Liver (tissue), 9 donors: Measurements from ENCODE around the gene MYH14. TPM values are rescaled to one million over a fixed set of nuclear protein-coding genes. Genes with fewer than 3 reads are reported as not detected.

ENCODE experiments used
- DNase-seq: peaks from one replicate; pipeline ENCODE4 v3.0.0-alpha.2; 2017; ENCODE audit warnings: low spot score
- H3K27ac ChIP-seq, 2 donors: one replicate each; pipeline ENCODE4 v1.7.0; 2013; ENCODE audit warnings: inconsistent platforms in 2 of 2, low read length in 2 of 2, control low read depth in 1 of 2, low read depth in 1 of 2, mild to moderate bottlenecking in 1 of 2
- H3K27me3 ChIP-seq, 4 donors: one replicate each; pipeline versions ENCODE4 v1.6.1 to v1.7.0; 2013; ENCODE audit warnings: low read length in 3 of 4, inconsistent platforms in 1 of 4, mild to moderate bottlenecking in 1 of 4, moderate library complexity in 1 of 4; ENCODE audit not compliant: control insufficient read depth in 4 of 4, insufficient read depth in 4 of 4
- H3K36me3 ChIP-seq, 4 donors: one replicate each; pipeline versions ENCODE4 v1.6.1 to v1.7.0; 2013; ENCODE audit warnings: low read length in 3 of 4, mild to moderate bottlenecking in 3 of 4, low read depth in 1 of 4, moderate library complexity in 1 of 4; ENCODE audit not compliant: control insufficient read depth in 4 of 4, insufficient read depth in 3 of 4
- H3K4me1 ChIP-seq, 4 donors: one replicate each; pipeline versions ENCODE4 v1.6.1 to v1.7.0; 2013; ENCODE audit warnings: low read length in 3 of 4, mild to moderate bottlenecking in 3 of 4, moderate library complexity in 1 of 4; ENCODE audit not compliant: control insufficient read depth in 4 of 4, insufficient read depth in 4 of 4
- H3K4me3 ChIP-seq, 3 donors: one replicate each; pipeline versions ENCODE4 v1.6.1 to v1.7.0; 2013; ENCODE audit warnings: low read length in 3 of 3, control low read depth in 1 of 3, low read depth in 1 of 3, mild to moderate bottlenecking in 1 of 3
- H3K9ac ChIP-seq, 2 donors: one replicate each; pipeline ENCODE4 v1.7.0; 2013; ENCODE audit warnings: low read length in 2 of 2, mild to moderate bottlenecking in 2 of 2, moderate library complexity in 2 of 2, control low read depth in 1 of 2, low read depth in 1 of 2
- H3K9me3 ChIP-seq, 4 donors: one replicate each; pipeline versions ENCODE4 v1.6.1 to v1.7.0; 2013; ENCODE audit warnings: low read length in 3 of 4; ENCODE audit not compliant: control insufficient read depth in 4 of 4
- ATF3 ChIP-seq: IDR thresholded peaks from 2 replicates; pipeline ENCODE4 v1.6.1; 2016; ENCODE audit warnings: antibody characterized with exemption
- CTCF ChIP-seq: fragments of 150-350 bp; IDR thresholded peaks from 2 replicates; pipeline ENCODE4 v1.5.1; 2017; ENCODE audit warnings: improper control_type of control experiment, low read depth, low read length; ENCODE audit not compliant: missing input control
- EGR1 ChIP-seq, 2 donors: IDR thresholded peaks; 2 replicates each; pipeline ENCODE4 v1.6.1; 2016 to 2018; ENCODE audit warnings: antibody characterized with exemption in 2 of 2, low read depth in 2 of 2
- FOXA1 ChIP-seq: IDR thresholded peaks from 2 replicates; pipeline ENCODE4 v1.6.1; 2016; ENCODE audit warnings: antibody characterized with exemption
- FOXA2 ChIP-seq: IDR thresholded peaks from 2 replicates; pipeline ENCODE4 v1.6.1; 2016; ENCODE audit warnings: antibody characterized with exemption
- GABPA ChIP-seq, 2 donors: IDR thresholded peaks in 1 of 2; conservative IDR thresholded peaks in 1 of 2; 2 replicates each; pipeline ENCODE4 v1.6.1; 2016; ENCODE audit warnings: antibody characterized with exemption in 2 of 2, mild to moderate bottlenecking in 1 of 2, moderate library complexity in 1 of 2
- HNF4A ChIP-seq, 2 donors: conservative IDR thresholded peaks; 2 replicates each; pipeline ENCODE4 v1.6.1; 2016; ENCODE audit warnings: antibody characterized with exemption in 2 of 2, mild to moderate bottlenecking in 2 of 2
- HNF4G ChIP-seq: IDR thresholded peaks from 2 replicates; pipeline ENCODE4 v1.6.1; 2016; ENCODE audit warnings: antibody characterized with exemption
- JUND ChIP-seq, 2 donors: IDR thresholded peaks; 2 replicates each; pipeline ENCODE4 v1.6.1; 2016; ENCODE audit warnings: antibody characterized with exemption in 2 of 2
- NR2F2 ChIP-seq: IDR thresholded peaks from 2 replicates; pipeline ENCODE4 v1.6.1; 2016; ENCODE audit warnings: antibody characterized with exemption
- RAD21 ChIP-seq, 2 donors: IDR thresholded peaks; 2 replicates each; pipeline ENCODE4 v1.6.1; 2016; ENCODE audit warnings: antibody characterized with exemption in 2 of 2, mild to moderate bottlenecking in 2 of 2
- RXRA ChIP-seq, 2 donors: IDR thresholded peaks; 2 replicates each; pipeline ENCODE4 v1.6.1; 2017 to 2018; ENCODE audit warnings: antibody characterized with exemption in 2 of 2, mild to moderate bottlenecking in 1 of 2
- SP1 ChIP-seq: IDR thresholded peaks from 2 replicates; pipeline ENCODE4 v1.6.1; 2018; ENCODE audit warnings: antibody characterized with exemption, mild to moderate bottlenecking
- TAF1 ChIP-seq: conservative IDR thresholded peaks from 2 replicates; pipeline ENCODE4 v1.6.1; 2016; ENCODE audit warnings: antibody characterized with exemption, mild to moderate bottlenecking
- YY1 ChIP-seq: IDR thresholded peaks from 2 replicates; pipeline ENCODE4 v1.6.1; 2016; ENCODE audit warnings: antibody characterized with exemption, mild to moderate bottlenecking
- WGBS: extraction: QIAGEN DNeasy Blood & Tissue Kit; methylation state at CpG from one replicate; pipeline ENCODE4 v1.1.7; 2013; 5-methylcytosine and 5-hydroxymethylcytosine counted together
- polyA plus RNA-seq, 2 donors: library from polyadenylated mRNA; stranded (reverse) in 1 of 2; unstranded in 1 of 2; fragments of 200-250 nt in 1 of 2; fragments of >200 nt in 1 of 2; fragmentation: Nextera tagmentation in 1 of 2; extraction: Ambion mirVana in 1 of 2; gene quantifications; one replicate each; pipeline versions ENCODE4 v1.2.1 to v1.2.3, GENCODE V29; 2013 to 2015
- total RNA-seq, 2 donors: library from RNA; depleted of rRNA; stranded (reverse); fragments of >200 nt; gene quantifications; one replicate each; pipeline ENCODE4 v1.2.3, GENCODE V29; 2014
- TF ChIP-seq, protein P1 (sequence below): IDR thresholded peaks from 2 replicates; pipeline ENCODE4 v1.6.1; 2016; ENCODE audit warnings: antibody characterized with exemption
- TF ChIP-seq, protein P2 (sequence below): IDR thresholded peaks from 2 replicates; pipeline ENCODE4 v1.6.1; 2016; ENCODE audit warnings: antibody characterized with exemption
- donor health status: healthy.
- donor health status: healthy.
- donor health status: healthy.
- donor health status: healthy.
- donor health status: healthy.

The MYH14 gene
- total and polyA plus RNA-seq, 4 donors: 12.4 to 37.5 (median 25.5) TPM

DNA sequence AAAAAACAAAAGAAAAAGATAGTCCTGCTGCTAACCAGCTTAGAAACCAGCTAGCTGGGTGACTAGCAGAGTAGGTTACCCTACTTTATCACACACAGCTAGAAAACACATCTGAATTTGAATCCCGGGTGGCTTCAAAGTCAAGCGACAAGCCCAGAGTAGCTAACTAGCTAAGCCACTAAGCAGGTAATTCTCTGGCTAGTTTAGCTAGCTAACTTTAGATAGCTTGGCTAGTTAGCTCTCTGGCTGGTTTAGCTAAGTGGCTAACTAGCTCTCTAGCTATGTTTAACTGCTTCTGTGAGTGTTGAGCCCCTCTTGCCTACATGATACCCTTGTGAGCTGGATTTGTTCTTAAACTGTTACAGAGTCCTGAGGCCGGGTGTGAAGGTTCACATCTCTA lies 12.4 kb downstream of the MYH14 start:
- no peak overlapping the region for H3K4me3 ChIP-seq
- TF ChIP-seq HNF4G (no peak), SP1 (no peak), HNF4A (conservative IDR thresholded peaks at IDR 0.05) (no peak), YY1 (no peak), RXRA (IDR thresholded peaks at IDR 0.05) (no peak), FOXA1 (no peak), NR2F2 (no peak), EGR1 (IDR thresholded peaks at IDR 0.05; ENCODE audit: low read depth in 2 of 2) (no peak)
- TF ChIP-seq, protein P1, sequence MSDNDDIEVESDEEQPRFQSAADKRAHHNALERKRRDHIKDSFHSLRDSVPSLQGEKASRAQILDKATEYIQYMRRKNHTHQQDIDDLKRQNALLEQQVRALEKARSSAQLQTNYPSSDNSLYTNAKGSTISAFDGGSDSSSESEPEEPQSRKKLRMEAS: no peak
- TF ChIP-seq, protein P2, sequence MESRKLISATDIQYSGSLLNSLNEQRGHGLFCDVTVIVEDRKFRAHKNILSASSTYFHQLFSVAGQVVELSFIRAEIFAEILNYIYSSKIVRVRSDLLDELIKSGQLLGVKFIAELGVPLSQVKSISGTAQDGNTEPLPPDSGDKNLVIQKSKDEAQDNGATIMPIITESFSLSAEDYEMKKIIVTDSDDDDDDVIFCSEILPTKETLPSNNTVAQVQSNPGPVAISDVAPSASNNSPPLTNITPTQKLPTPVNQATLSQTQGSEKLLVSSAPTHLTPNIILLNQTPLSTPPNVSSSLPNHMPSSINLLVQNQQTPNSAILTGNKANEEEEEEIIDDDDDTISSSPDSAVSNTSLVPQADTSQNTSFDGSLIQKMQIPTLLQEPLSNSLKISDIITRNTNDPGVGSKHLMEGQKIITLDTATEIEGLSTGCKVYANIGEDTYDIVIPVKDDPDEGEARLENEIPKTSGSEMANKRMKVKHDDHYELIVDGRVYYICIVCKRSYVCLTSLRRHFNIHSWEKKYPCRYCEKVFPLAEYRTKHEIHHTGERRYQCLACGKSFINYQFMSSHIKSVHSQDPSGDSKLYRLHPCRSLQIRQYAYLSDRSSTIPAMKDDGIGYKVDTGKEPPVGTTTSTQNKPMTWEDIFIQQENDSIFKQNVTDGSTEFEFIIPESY: no peak
- H3K9ac ChIP-seq: no peak overlapping the region
- peaks cover 2 to 20% (median 9%) of the 10 kb centered on the region in 4 donors for H3K36me3 ChIP-seq
- peaks cover 0 to 5% (median 1%) of the 10 kb centered on the region in 4 donors for H3K4me1 ChIP-seq
- 91% methylated on average over 3 of the region's 3 CpGs for WGBS
- no peak overlapping the region for H3K27ac ChIP-seq
- no peak for DNase-seq
- no peaks in the 10 kb centered on the region for H3K9me3 ChIP-seq
- H3K27me3 ChIP-seq: no peaks in the 10 kb centered on the region

DNA sequence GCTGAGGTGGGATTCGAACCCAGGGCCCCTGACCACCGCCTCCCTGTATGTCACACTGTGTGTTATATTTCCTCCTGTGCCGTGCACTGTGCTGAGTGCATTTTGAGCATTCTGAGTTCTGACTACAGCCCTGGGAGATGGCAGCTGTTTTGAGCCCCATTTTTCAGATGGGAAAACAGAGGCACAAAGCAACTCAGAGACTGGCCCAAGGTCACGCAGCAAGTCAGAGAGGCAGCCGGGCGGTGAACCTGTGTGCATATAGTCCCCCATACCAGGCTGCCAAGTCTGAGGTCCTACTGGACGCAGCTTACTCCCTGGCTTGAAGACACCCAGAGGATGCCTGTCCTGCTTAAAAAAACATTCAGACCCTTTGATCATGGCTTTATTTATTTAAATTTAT lies 17.7 kb downstream of the MYH14 start:
- H3K36me3 ChIP-seq: peaks cover 0 to 32% (median 11%) of the 10 kb centered on the region in 4 donors
- H3K27me3 ChIP-seq: no peaks in the 10 kb centered on the region
- 85% methylated on average over 7 of the region's 7 CpGs for WGBS
- H3K9me3 ChIP-seq: no peaks in the 10 kb centered on the region
- H3K27ac ChIP-seq: no peak overlapping the region
- H3K9ac ChIP-seq: no peak overlapping the region
- no peak for DNase-seq
- no peaks in the 10 kb centered on the region for H3K4me1 ChIP-seq
- TF ChIP-seq SP1: no peak
- TF ChIP-seq HNF4G: no peak
- TF ChIP-seq YY1: no peak
- no peak for TF ChIP-seq JUND (IDR thresholded peaks at IDR 0.05)
- no peak for TF ChIP-seq CTCF
- TF ChIP-seq NR2F2: no peak
- no peak for TF ChIP-seq FOXA1
- TF ChIP-seq TAF1: no peak
- TF ChIP-seq RXRA (IDR thresholded peaks at IDR 0.05): no peak
- no peak for TF ChIP-seq FOXA2
- no peak for TF ChIP-seq ATF3
- no peak for TF ChIP-seq GABPA (IDR thresholded peaks at IDR 0.05 in 1 of 2, conservative IDR thresholded peaks at IDR 0.05 in 1 of 2)
- TF ChIP-seq RAD21 (IDR thresholded peaks at IDR 0.05): no peak
- no peak for TF ChIP-seq EGR1 (IDR thresholded peaks at IDR 0.05; ENCODE audit: low read depth in 2 of 2)
- no peak overlapping the region for H3K4me3 ChIP-seq
